Calu3 (cell line): ENCODE measurements around the gene IRAK1BP1. TPM values are rescaled to one million over a fixed set of nuclear protein-coding genes. Genes with fewer than 3 reads are reported as not detected.

Source experiments
- BruUV-seq: library from RNA; stranded (reverse); fragments of 400-500 nt; replicated peaks from 2 replicates; lab custom pipeline; 2021; lab: Mats Ljungman, UMichigan
- CTCF ChIA-PET: fragments of 300-600 bp; sonication (Branson Sonifier 250); formaldehyde crosslinking; loops from one replicate; lab custom pipeline; 2022; ENCODE audit warnings: antibody characterized with exemption; lab: Charles Lee
- DNase-seq: peaks from one replicate; pipeline ENCODE4 v3.0.0; 2022
- H3K27ac Mint-ChIP-seq: one replicate; pipeline ENCODE4 v1.8.0; 2022; ENCODE audit warnings: mixed read lengths; ENCODE audit not compliant: unreplicated experiment
- H3K27me3 Mint-ChIP-seq: one replicate; pipeline ENCODE4 v1.8.0; 2022; ENCODE audit warnings: mixed read lengths; ENCODE audit not compliant: unreplicated experiment
- H3K36me3 Mint-ChIP-seq: one replicate; pipeline ENCODE4 v1.8.0; 2022; ENCODE audit warnings: mild to moderate bottlenecking, moderate library complexity, mixed read lengths; ENCODE audit not compliant: insufficient read depth, unreplicated experiment
- H3K4me1 Mint-ChIP-seq: one replicate; pipeline ENCODE4 v1.8.0; 2022; ENCODE audit warnings: mild to moderate bottlenecking, low read depth, mixed read lengths; ENCODE audit not compliant: unreplicated experiment
- H3K4me3 Mint-ChIP-seq: one replicate; pipeline ENCODE4 v1.8.0; 2022; ENCODE audit warnings: mild to moderate bottlenecking, low read depth, moderate library complexity, mixed read lengths; ENCODE audit not compliant: unreplicated experiment
- H3K9me3 Mint-ChIP-seq: one replicate; pipeline ENCODE4 v1.8.0; 2022; ENCODE audit warnings: low read depth, mixed read lengths; ENCODE audit not compliant: unreplicated experiment
- CTCF ChIP-seq: fragments of 200-600 bp; IDR thresholded peaks from one replicate; pipeline ENCODE4 v1.8.0; 2022; ENCODE audit warnings: antibody characterized with exemption; ENCODE audit not compliant: unreplicated experiment
- intact Hi-C: fragments of 100-400 bp; cut with micrococcal nuclease; formaldehyde crosslinking; loops from one replicate; pipeline ENCODE4 v1.10.0; 2022; ENCODE audit not compliant: unreplicated experiment
- total RNA-seq: library from RNA; stranded (reverse); gene quantifications from 2 replicates; pipeline ENCODE4 v1.2.3, GENCODE V29; 2022

The IRAK1BP1 gene
- total RNA-seq, 1 experiment from 2014 or later, result 4.2 TPM

- Mint-ChIP-seq H3K9me3 (no peaks in the 10 kb centered on the region), H3K4me1 (no peaks in the 10 kb centered on the region), H3K36me3 (no peaks in the 10 kb centered on the region), H3K27ac (no peak overlapping the region), H3K4me3 (no peak overlapping the region), H3K27me3 (no peaks in the 10 kb centered on the region)
- BruUV-seq, result no TSS peak
- intact Hi-C loops, result no loop called here
- no peak for DNase-seq
- no peak for TF ChIP-seq CTCF
- CTCF ChIA-PET, result interaction anchor here (0.6 kb wide), 1 partner anchor 1402 kb away, joined by 6 read pairs; no protein-coding TSS in a partner anchor
These were observed 26.2 kb upstream of the IRAK1BP1 start for GRCh38 chr6:78841111-78841510.

GRCh38 chr6:78842953-78843352, 24.4 kb upstream of the IRAK1BP1 start:
- H3K4me1 Mint-ChIP-seq, result no peaks in the 10 kb centered on the region
- no peaks in the 10 kb centered on the region for H3K27me3 Mint-ChIP-seq
- intact Hi-C loops, result no loop called here
- H3K27ac Mint-ChIP-seq, result no peak overlapping the region
- H3K9me3 Mint-ChIP-seq, result no peaks in the 10 kb centered on the region
- no TSS peak for BruUV-seq
- TF ChIP-seq CTCF, result no peak
- no peaks in the 10 kb centered on the region for H3K36me3 Mint-ChIP-seq
- CTCF ChIA-PET, result no interaction called here
- no peak for DNase-seq
- no peak overlapping the region for H3K4me3 Mint-ChIP-seq

GRCh38 chr6:78844899-78845298, 22.5 kb upstream of the IRAK1BP1 start:
- H3K9me3 Mint-ChIP-seq, result peaks cover 4% of the 10 kb centered on the region
- CTCF ChIA-PET, result no interaction called here
- no peak for DNase-seq

GRCh38 chr6:78845567-78845966, 21.8 kb upstream of the IRAK1BP1 start:
- H3K27me3 Mint-ChIP-seq, result no peaks in the 10 kb centered on the region
- no peak overlapping the region for H3K4me3 Mint-ChIP-seq
- no peak overlapping the region for H3K27ac Mint-ChIP-seq
- DNase-seq, result no peak
- no peaks in the 10 kb centered on the region for H3K4me1 Mint-ChIP-seq
- intact Hi-C loops, result no loop called here
- CTCF ChIA-PET, result no interaction called here
- no TSS peak for BruUV-seq
- TF ChIP-seq CTCF, result no peak
- no peaks in the 10 kb centered on the region for H3K36me3 Mint-ChIP-seq
- peaks cover 4% of the 10 kb centered on the region for H3K9me3 Mint-ChIP-seq

More at GRCh38 chr6:78844899-78845298, 22.5 kb upstream of the IRAK1BP1 start:
- Mint-ChIP-seq H3K27me3 (no peaks in the 10 kb centered on the region), H3K4me1 (no peaks in the 10 kb centered on the region), H3K36me3 (no peaks in the 10 kb centered on the region), H3K27ac (no peak overlapping the region), H3K4me3 (no peak overlapping the region)
- no TSS peak for BruUV-seq
- no peak for TF ChIP-seq CTCF
- intact Hi-C loops, result no loop called here
